H9 (cell line): Measurements from ENCODE around the gene EYA4. TPM values are rescaled to one million over a fixed set of nuclear protein-coding genes. Genes with fewer than 3 reads are reported as not detected.

Source experiments
- DNase-seq: peaks from one replicate; pipeline ENCODE4 v3.0.0-alpha.2; 2017
- H2AFZ ChIP-seq: one replicate; pipeline ENCODE4 v1.6.1; 2013; ENCODE audit warnings: mild to moderate bottlenecking, low read length, control low read depth, moderate library complexity
- H2AK5ac ChIP-seq: 2 replicates; pipeline ENCODE4 v1.6.1; 2013; ENCODE audit warnings: low read length, control low read depth, mixed read lengths; ENCODE audit not compliant: insufficient read length
- H2BK120ac ChIP-seq: one replicate; pipeline ENCODE4 v1.6.1; 2013; ENCODE audit warnings: low read depth, mild to moderate bottlenecking, low read length, control low read depth, inconsistent platforms; ENCODE audit not compliant: poor library complexity, severe bottlenecking
- H2BK12ac ChIP-seq: 2 replicates; pipeline ENCODE4 v1.6.1; 2013; ENCODE audit warnings: low read length, control low read depth, mixed read lengths, low read depth; ENCODE audit not compliant: insufficient read length
- H2BK15ac ChIP-seq: 2 replicates; pipeline ENCODE4 v1.6.1; 2013; ENCODE audit warnings: low read depth, low read length, control low read depth
- H2BK20ac ChIP-seq: one replicate; pipeline ENCODE4 v1.6.1; 2013; ENCODE audit warnings: low read depth, mild to moderate bottlenecking, low read length, control low read depth, inconsistent platforms; ENCODE audit not compliant: poor library complexity, severe bottlenecking
- H2BK5ac ChIP-seq: 2 replicates; pipeline ENCODE4 v1.6.1; 2013; ENCODE audit warnings: low read length, control low read depth, mixed read lengths; ENCODE audit not compliant: insufficient read length
- H3K14ac ChIP-seq: 2 replicates; pipeline ENCODE4 v1.6.1; 2013; ENCODE audit warnings: low read length, control low read depth; ENCODE audit not compliant: insufficient read depth
- H3K18ac ChIP-seq: 2 replicates; pipeline ENCODE4 v1.6.1; 2013; ENCODE audit warnings: low read depth, mild to moderate bottlenecking, mixed read lengths, low read length, control low read depth; ENCODE audit not compliant: insufficient read length
- H3K23ac ChIP-seq: 2 replicates; pipeline ENCODE4 v1.6.1; 2013; ENCODE audit warnings: low read length, control low read depth, mixed read lengths, low read depth; ENCODE audit not compliant: insufficient read length
- H3K23me2 ChIP-seq: 2 replicates; pipeline ENCODE4 v1.6.1; 2013; ENCODE audit warnings: low read depth, mild to moderate bottlenecking, mixed read lengths, low read length, control low read depth; ENCODE audit not compliant: insufficient read length, poor library complexity, severe bottlenecking
- H3K27ac ChIP-seq: 2 replicates; pipeline ENCODE4 v1.5.1; 2013; ENCODE audit warnings: low read length, control low read depth, mixed read lengths, low read depth; ENCODE audit not compliant: insufficient read length
- H3K27me3 ChIP-seq: 2 replicates; pipeline ENCODE4 v1.6.1; 2013; ENCODE audit warnings: low read length, control low read depth, inconsistent platforms; ENCODE audit not compliant: insufficient read depth
- H3K4ac ChIP-seq: 2 replicates; pipeline ENCODE4 v1.6.1; 2013; ENCODE audit warnings: low read depth, mild to moderate bottlenecking, control low read depth, inconsistent platforms, low read length, moderate library complexity
- H3K4me1 ChIP-seq: 2 replicates; pipeline ENCODE4 v1.6.1; 2013; ENCODE audit warnings: low read length, control low read depth, inconsistent platforms; ENCODE audit not compliant: insufficient read depth
- H3K4me2 ChIP-seq: 2 replicates; pipeline ENCODE4 v1.6.1; 2013; ENCODE audit warnings: low read length, control low read depth, mixed read lengths; ENCODE audit not compliant: insufficient read length, insufficient read depth
- H3K56ac ChIP-seq: 2 replicates; pipeline ENCODE4 v1.6.1; 2013; ENCODE audit warnings: low read depth, mild to moderate bottlenecking, mixed read lengths, low read length, control low read depth; ENCODE audit not compliant: insufficient read length
- H3K79me1 ChIP-seq: 2 replicates; pipeline ENCODE4 v1.6.1; 2013; ENCODE audit warnings: low read depth, mild to moderate bottlenecking, moderate library complexity, low read length, control low read depth, inconsistent platforms; ENCODE audit not compliant: insufficient read depth, poor library complexity, severe bottlenecking
- H3K79me2 ChIP-seq: 2 replicates; pipeline ENCODE4 v1.6.1; 2013; ENCODE audit warnings: low read length, control low read depth, inconsistent platforms; ENCODE audit not compliant: insufficient read depth
- H3K9ac ChIP-seq: 2 replicates; pipeline ENCODE4 v1.6.1; 2013; ENCODE audit warnings: low read length, control low read depth, mixed read lengths; ENCODE audit not compliant: insufficient read length; ENCODE audit errors: extremely low read depth
- H3K9me3 ChIP-seq: one replicate; pipeline ENCODE4 v1.6.1; 2013; ENCODE audit warnings: low read depth, low read length, inconsistent platforms; ENCODE audit not compliant: control insufficient read depth
- H3T11ph ChIP-seq: one replicate; pipeline ENCODE4 v1.6.1; 2013; ENCODE audit warnings: mild to moderate bottlenecking, low read length, control low read depth, inconsistent platforms
- H4K20me1 ChIP-seq: one replicate; pipeline ENCODE4 v1.6.1; 2013; ENCODE audit not compliant: control insufficient read depth, insufficient read length, insufficient read depth
- H4K5ac ChIP-seq: 2 replicates; pipeline ENCODE4 v1.6.1; 2013; ENCODE audit warnings: low read depth, mild to moderate bottlenecking, mixed read lengths, low read length, control low read depth; ENCODE audit not compliant: insufficient read length
- H4K8ac ChIP-seq: replicated peaks from 2 replicates; pipeline ENCODE4 v1.6.1; 2013; ENCODE audit warnings: low read length, control low read depth, mixed read lengths, low read depth; ENCODE audit not compliant: insufficient read length
- H4K91ac ChIP-seq: 2 replicates; pipeline ENCODE4 v1.6.1; 2013; ENCODE audit warnings: low read depth, mild to moderate bottlenecking, moderate library complexity, mixed read lengths, low read length, control low read depth; ENCODE audit not compliant: insufficient read length
- H3K27ac Mint-ChIP-seq, 3 experiments: 2 replicates in 2 of 3; 3 replicates in 1 of 3; pipeline ENCODE4 v1.8.0; 2020 to 2021; ENCODE audit warnings: mixed read lengths in 3 of 3, mild to moderate bottlenecking in 1 of 3, moderate library complexity in 1 of 3
- H3K27me3 Mint-ChIP-seq: 2 replicates; pipeline ENCODE4 v1.8.0; 2021; ENCODE audit warnings: low read depth, mild to moderate bottlenecking, moderate library complexity, mixed read lengths
- H3K36me3 Mint-ChIP-seq, 3 experiments: 2 replicates in 2 of 3; 3 replicates in 1 of 3; pipeline ENCODE4 v1.8.0; 2020 to 2021; ENCODE audit warnings: low read depth in 3 of 3, mixed read lengths in 3 of 3; ENCODE audit not compliant: insufficient read depth in 1 of 3
- H3K4me1 Mint-ChIP-seq, 2 experiments: 2 replicates each; pipeline ENCODE4 v1.8.0; 2020; ENCODE audit warnings: mixed read lengths in 2 of 2
- H3K4me3 Mint-ChIP-seq, 2 experiments: 2 replicates in 1 of 2; 3 replicates in 1 of 2; pipeline ENCODE4 v1.8.0; 2020 to 2021; ENCODE audit warnings: mild to moderate bottlenecking in 2 of 2, mixed read lengths in 2 of 2, moderate library complexity in 1 of 2
- H3K9me3 Mint-ChIP-seq, 2 experiments: 2 replicates in 1 of 2; 3 replicates in 1 of 2; pipeline ENCODE4 v1.8.0; 2020; ENCODE audit warnings: mild to moderate bottlenecking in 2 of 2, mixed read lengths in 2 of 2, moderate library complexity in 1 of 2
- WGBS: extraction: QIAGEN DNeasy Blood & Tissue Kit; methylation state at CpG from one replicate; pipeline ENCODE4 v1.1.7; 2013; ENCODE audit warnings: missing lambda C conversion rate, low lambda C conversion rate, mixed read lengths; ENCODE audit not compliant: insufficient read length; ENCODE audit errors: extremely low coverage; 5-methylcytosine and 5-hydroxymethylcytosine counted together
- total RNA-seq: library from RNA; stranded (reverse); gene quantifications from 2 replicates; pipeline ENCODE4 v1.2.1, GENCODE V29; 2021
- TF ChIP-seq, protein P1 (sequence below): fragments of 200-600 bp; sonication (generic); conservative IDR thresholded peaks from 3 replicates; pipeline ENCODE4 v1.8.0; 2021; ENCODE audit warnings: antibody characterized with exemption, mild to moderate bottlenecking

EYA4 gene
- total RNA-seq, 1 experiment from 2014 or later = 0.26 TPM

- Mint-ChIP-seq H3K27me3 (no peaks in the 10 kb centered on the region), H3K27ac (no peak overlapping the region)
- DNase-seq = no peak
These were observed 139.6 kb downstream of the EYA4 start for GRCh38 chr6:133380723-133381122.

More at GRCh38 chr6:133380723-133381122, 139.6 kb downstream of the EYA4 start:
- H3K4me1 ChIP-seq = no peaks in the 10 kb centered on the region
- H3K14ac ChIP-seq = no peak overlapping the region
- no peak overlapping the region for H2BK5ac ChIP-seq
- H3K23ac ChIP-seq = no peak overlapping the region
- no peak overlapping the region for H2AFZ ChIP-seq
- H3T11ph ChIP-seq = no peak overlapping the region
- no peak overlapping the region for H2BK120ac ChIP-seq
- no peaks in the 10 kb centered on the region for H3K9me3 Mint-ChIP-seq
- H3K9ac ChIP-seq = no peak overlapping the region
- no CpG with 5 or more reads among the region's 3 CpGs for WGBS
- H3K27me3 ChIP-seq = no peaks in the 10 kb centered on the region
- H3K36me3 Mint-ChIP-seq = no peaks in the 10 kb centered on the region
- TF ChIP-seq, protein P1, sequence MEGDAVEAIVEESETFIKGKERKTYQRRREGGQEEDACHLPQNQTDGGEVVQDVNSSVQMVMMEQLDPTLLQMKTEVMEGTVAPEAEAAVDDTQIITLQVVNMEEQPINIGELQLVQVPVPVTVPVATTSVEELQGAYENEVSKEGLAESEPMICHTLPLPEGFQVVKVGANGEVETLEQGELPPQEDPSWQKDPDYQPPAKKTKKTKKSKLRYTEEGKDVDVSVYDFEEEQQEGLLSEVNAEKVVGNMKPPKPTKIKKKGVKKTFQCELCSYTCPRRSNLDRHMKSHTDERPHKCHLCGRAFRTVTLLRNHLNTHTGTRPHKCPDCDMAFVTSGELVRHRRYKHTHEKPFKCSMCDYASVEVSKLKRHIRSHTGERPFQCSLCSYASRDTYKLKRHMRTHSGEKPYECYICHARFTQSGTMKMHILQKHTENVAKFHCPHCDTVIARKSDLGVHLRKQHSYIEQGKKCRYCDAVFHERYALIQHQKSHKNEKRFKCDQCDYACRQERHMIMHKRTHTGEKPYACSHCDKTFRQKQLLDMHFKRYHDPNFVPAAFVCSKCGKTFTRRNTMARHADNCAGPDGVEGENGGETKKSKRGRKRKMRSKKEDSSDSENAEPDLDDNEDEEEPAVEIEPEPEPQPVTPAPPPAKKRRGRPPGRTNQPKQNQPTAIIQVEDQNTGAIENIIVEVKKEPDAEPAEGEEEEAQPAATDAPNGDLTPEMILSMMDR = no peak
- H3K79me1 ChIP-seq = no peaks in the 10 kb centered on the region
- 0 out of 4 replicates have a peak, but pooled peaks cover 0 to 3% of the 10 kb centered on the region in 2 experiments for H3K4me1 Mint-ChIP-seq
- no peak overlapping the region for H3K56ac ChIP-seq
- H2BK12ac ChIP-seq = no peak overlapping the region
- H2AK5ac ChIP-seq = no peak overlapping the region
- H3K9me3 ChIP-seq = no peaks in the 10 kb centered on the region
- H3K4me2 ChIP-seq = no peak overlapping the region
- no peak overlapping the region for H3K18ac ChIP-seq
- H3K23me2 ChIP-seq = no peaks in the 10 kb centered on the region
- no peak overlapping the region for H4K91ac ChIP-seq
- H3K4ac ChIP-seq = no peak overlapping the region
- no peaks in the 10 kb centered on the region for H4K20me1 ChIP-seq
- H3K27ac ChIP-seq = no peak overlapping the region
- no peak overlapping the region for H4K5ac ChIP-seq
- H3K79me2 ChIP-seq = no peaks in the 10 kb centered on the region
- H2BK20ac ChIP-seq = no peak overlapping the region
- H3K4me3 Mint-ChIP-seq = no peak overlapping the region
- no peak overlapping the region for H2BK15ac ChIP-seq
- no peak overlapping the region for H4K8ac ChIP-seq
